Fibroblast of skin of left quadriceps (primary cell): ENCODE measurements around the gene UCP1.

Experiments used
- DNase-seq, 2 experiments: peaks; one replicate each; pipeline ENCODE4 v3.0.0-alpha.2; 2013; ENCODE audit warnings: low read depth in 2 of 2

UCP1 gene

GRCh38 chr4:140568507-140569306 lies at the start of gene UCP1:
Gene UCP1 (minus strand): TSS chr4:140568961. CDS start chr4:140568729, 232 bp downstream.
- no peak for DNase-seq

DNA sequence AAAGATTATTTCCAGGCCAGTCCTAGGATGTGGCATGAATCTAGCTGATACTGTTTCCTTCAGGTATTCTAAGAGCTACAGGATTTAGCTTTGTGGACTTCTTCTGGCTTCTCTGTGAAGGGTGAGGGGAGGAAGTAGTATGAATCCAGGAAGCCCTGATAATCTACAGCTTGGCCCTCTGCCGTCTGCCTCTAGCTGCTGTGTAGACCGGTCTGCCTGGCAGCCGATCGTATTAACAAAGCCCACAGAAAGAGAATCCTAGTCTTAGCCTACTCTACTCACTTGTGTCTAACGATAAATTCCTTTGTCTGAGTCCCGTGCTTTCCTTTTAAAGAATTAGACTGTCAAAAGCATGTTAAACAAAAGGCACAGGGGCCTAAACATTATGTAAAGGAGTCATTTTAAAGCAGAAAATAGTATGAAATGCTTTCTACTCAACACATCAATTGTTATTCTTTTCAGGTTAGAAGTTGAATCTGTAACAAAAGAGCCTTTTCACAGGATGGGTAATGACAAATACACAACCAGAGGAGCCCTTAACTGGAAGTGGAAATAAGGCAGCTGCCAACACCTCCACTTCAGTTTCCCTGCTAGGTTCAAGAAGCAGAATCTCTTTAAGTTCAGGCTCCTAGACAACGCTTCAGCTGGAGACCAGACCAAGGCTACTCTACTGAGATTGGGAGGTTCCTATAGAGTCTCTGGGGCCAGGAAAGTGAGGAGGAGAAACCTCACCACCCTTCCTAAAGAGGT lies 48.9 kb upstream of the UCP1 start:
- no peak for DNase-seq

DNA sequence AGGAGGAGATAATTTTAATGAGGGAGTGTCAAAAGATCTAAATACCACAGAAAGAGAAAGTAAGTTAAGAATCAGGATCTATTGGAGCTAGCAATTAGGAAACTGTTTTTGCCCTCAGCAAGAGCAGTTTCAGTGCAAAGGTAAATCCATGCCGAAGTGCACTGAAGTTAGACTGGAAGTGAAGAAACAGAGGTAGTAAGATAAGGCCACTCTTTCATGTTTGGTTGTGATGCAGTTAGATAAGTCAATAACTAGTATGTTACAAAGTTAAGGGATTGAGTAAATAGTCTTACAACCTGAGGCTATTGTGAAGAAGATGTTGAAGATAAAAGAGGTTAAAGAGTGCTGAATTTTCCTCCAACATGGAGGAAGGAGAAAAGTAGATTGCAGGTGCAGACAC lies 46.7 kb upstream of the UCP1 start:
- DNase-seq: no peak

- DNase-seq: no peak
Observed at GRCh38 chr4:140612357-140612756, 43.6 kb upstream of the UCP1 start.

DNA sequence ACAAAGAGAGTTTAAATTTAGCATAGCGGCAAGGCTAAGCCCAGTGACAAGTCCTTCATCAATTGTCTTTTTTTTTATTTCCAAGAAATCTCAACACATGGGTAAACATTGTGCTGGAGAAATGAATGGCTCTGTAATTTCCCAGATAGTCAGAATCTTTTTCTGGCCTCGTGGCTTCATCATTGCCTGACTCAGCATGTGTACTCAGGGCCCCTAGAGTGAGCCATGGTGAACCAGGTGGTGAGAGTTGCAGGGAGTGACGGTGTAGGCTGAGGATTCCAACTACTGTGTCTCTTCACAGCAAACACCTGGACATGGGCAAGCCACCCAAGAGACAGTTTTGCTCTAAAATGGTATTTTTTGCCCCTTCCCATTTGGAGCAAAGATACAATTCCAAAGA lies 43.1 kb upstream of the UCP1 start:
- no peak for DNase-seq

DNA sequence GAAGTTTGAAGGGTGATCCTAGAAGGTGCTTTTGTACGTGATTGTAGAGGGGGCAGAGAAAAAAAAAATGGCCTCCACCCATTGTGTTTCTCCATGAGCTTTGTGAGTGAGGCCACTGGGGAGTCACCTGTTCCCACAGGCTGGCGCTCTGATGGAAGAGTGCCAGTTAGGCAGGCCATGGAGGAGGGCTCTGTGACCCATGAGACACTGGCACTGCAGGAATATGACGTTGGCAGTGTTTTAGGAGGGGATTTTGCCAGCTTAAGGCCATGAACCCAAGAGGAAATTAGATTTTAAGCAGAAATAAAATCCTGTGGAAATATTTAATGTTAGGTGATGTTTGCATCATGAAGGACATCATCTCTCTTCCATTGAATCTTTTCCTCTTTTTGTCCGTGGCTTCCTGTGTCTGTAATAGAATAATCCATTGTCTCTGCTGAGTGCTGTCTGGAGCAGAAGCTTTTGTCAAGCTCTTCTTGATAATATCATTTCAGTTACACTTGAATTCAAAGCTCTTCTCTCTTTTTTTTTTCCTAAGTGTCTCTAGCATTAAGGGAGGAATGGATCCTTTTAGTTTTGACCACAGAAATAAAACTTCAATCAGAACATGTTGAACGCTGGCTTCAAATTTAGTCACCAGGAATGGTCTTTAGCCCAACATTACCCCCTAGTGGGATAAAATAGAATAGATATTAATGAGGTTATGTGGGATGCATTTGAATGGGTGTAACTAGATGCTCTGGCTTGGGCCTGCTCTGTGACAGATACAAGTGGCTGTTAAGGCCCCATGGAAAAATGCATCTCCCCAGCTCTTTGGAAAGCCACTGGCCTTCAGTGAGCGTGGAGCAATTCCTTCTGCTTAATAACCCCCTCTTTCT lies 41.0 kb upstream of the UCP1 start:
- DNase-seq: peak; percentile 32 to 39

DNA sequence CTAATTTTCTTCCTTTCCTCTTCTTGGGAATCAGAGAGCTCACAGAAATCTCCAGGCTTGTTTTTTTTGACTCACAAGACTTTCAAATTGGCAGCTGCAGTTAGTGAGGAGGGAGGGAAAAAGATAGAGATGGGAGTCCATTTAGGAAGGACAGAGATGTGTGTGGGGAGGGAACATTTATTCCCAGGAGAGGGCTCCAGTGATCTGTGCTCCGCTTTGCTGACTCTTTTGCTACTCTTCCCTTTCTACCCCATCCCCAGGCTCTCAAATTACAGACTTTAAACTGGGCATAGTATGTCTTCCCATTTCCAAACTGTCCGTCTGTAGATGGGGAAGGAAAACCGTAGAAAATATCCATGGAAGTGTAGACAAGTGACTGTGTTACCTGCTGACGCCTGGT lies 39.1 kb upstream of the UCP1 start:
- no peak for DNase-seq

GRCh38 chr4:140604544-140604943 lies 35.8 kb upstream of the UCP1 start:
- DNase-seq: no peak

GRCh38 chr4:140603286-140603685 lies 34.5 kb upstream of the UCP1 start:
- DNase-seq: no peak

GRCh38 chr4:140602714-140603113 lies 34.0 kb upstream of the UCP1 start:
- no peak for DNase-seq

DNA sequence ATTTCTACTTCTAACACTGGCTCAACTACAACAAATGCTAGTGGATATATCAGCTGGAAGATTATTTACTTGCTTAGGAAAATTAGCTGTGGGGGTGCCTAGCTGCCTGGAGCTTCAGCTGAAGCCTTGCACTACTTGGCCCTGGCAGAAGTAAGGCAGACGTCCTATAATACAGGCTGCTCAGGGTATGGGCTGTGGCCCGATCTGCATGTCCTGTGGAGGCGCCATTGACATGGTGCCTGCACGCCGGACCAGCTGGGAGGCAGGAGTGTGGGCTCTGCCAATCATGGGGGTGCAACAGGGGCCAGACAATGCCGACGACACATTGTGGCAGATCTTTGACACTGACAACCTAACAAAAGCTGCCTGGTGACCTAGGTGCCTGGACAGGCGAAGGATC lies 31.6 kb upstream of the UCP1 start:
- DNase-seq: no peak

- DNase-seq: no peak
Observed at GRCh38 chr4:140595065-140595464, 26.3 kb upstream of the UCP1 start.

- no peak for DNase-seq
Observed at GRCh38 chr4:140584439-140584838, 15.7 kb upstream of the UCP1 start.

- DNase-seq: no peak
Observed at GRCh38 chr4:140581078-140581477, 12.3 kb upstream of the UCP1 start.

GRCh38 chr4:140579278-140579677 lies 10.5 kb upstream of the UCP1 start:
- DNase-seq: no peak

- no peak for DNase-seq
Observed at GRCh38 chr4:140575489-140575888, 6.7 kb upstream of the UCP1 start.

- DNase-seq: no peak
Observed at GRCh38 chr4:140571620-140572019, 2.9 kb upstream of the UCP1 start.

DNA sequence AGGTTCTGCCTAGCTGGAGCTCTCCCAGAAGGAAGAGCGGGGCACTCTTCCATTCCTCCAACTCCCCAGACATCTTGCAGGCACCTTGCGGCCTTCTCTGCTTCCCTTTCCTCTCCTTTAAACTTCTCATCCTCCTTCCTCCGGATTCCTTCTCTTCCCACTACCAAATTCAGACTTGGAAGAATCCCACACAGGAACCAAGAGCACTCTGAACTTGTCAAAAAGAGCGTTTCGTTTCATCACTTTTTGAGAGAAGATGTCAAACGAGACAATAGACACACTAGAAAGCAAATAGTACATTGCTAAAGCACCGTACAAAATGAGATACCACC lies 512 bp upstream of the UCP1 start:
- no peak for DNase-seq

- DNase-seq: no peak
Observed at GRCh38 chr4:140559696-140560095, 9.1 kb downstream of the UCP1 start.

GRCh38 chr4:140557831-140558435 lies 10.8 kb downstream of the UCP1 start:
- DNase-seq: no peak

DNA sequence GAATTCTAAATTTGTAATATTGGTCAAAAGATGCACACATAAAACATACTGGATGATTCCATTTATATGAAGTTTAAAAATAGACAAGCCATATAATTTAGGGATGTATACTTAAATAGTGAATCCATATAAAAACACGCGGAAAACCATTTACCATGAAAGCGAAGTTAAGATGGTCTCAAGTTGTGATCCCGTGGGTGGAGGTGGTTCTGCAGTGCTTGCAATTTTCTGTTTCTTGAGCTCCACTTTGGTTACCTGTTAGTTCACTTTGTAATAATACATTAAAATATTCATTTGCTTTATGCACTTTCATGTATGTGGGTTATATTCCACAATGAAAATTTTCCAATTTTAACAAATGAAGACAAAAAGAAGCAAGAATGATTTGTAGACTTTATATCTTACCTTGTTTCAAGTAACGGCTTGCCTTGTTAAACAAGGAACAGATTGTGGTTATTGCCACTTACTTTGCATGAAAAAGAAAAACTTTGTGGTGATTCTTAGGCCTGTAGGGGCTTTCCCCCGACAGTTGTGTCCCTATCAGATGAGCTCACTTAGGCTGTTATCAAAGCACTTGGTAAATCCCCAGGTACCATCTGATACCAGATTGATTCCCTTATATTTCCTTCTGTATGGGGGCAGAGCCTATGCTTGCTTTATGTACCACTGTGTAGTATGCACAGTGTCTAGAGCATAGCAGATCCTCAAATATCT lies 12.2 kb downstream of the UCP1 start:
- no peak for DNase-seq
